Muscle layer of colon (tissue), 2 donors: ENCODE results near the gene NOSTRIN.

Source experiments
- H3K27ac ChIP-seq: one replicate; pipeline ENCODE4 v1.7.0; 2013; ENCODE audit warnings: low read depth, mild to moderate bottlenecking, low read length, moderate library complexity
- H3K27me3 ChIP-seq, 2 donors: one replicate each; pipeline ENCODE4 v1.7.0; 2013; ENCODE audit warnings: low read length in 2 of 2, mild to moderate bottlenecking in 2 of 2; ENCODE audit not compliant: insufficient read depth in 2 of 2, control insufficient read depth in 1 of 2
- H3K36me3 ChIP-seq: one replicate; pipeline ENCODE4 v1.7.0; 2013; ENCODE audit warnings: mild to moderate bottlenecking, low read length; ENCODE audit not compliant: insufficient read depth
- H3K4me1 ChIP-seq: one replicate; pipeline ENCODE4 v1.7.0; 2013; ENCODE audit warnings: mild to moderate bottlenecking, low read length; ENCODE audit not compliant: insufficient read depth
- H3K4me3 ChIP-seq, 2 donors: one replicate each; pipeline ENCODE4 v1.7.0; 2013; ENCODE audit warnings: low read length in 2 of 2, low read depth in 1 of 2, mild to moderate bottlenecking in 1 of 2, moderate library complexity in 1 of 2
- H3K9ac ChIP-seq: one replicate; pipeline ENCODE4 v1.7.0; 2013; ENCODE audit warnings: low read length
- H3K9me3 ChIP-seq: one replicate; pipeline ENCODE4 v1.7.0; 2013; ENCODE audit warnings: mild to moderate bottlenecking, low read length
- donor health status: abdominal sarcoma.
- donor health status: Adenocarcinoma of cecum.

NOSTRIN gene

DNA sequence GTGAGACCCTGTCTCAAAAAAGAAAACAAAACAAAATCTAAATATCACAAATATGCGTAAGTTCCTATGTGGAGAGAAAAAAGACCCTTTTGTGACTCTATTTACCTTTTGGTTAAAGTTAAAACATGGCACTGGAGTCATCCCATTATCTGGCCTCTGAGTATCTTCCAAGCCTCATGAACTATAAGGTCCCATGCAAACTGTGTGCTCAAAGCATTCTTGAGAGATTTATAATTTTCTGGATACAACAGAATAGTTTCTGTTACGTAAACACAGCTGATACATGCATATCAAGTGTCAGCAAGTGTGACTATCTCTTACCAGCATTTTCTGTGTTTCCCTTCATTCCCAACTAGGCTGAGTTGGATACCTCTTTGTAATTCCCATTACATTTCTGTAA lies 8.8 kb upstream of the NOSTRIN start:
- Histone ChIP-seq H3K27me3 (no peaks in the 10 kb centered on the region), H3K36me3 (no peaks in the 10 kb centered on the region), H3K9ac (no peak overlapping the region), H3K4me1 (no peaks in the 10 kb centered on the region), H3K4me3 (no peak overlapping the region), H3K27ac (no peak overlapping the region), H3K9me3 (no peaks in the 10 kb centered on the region)

DNA sequence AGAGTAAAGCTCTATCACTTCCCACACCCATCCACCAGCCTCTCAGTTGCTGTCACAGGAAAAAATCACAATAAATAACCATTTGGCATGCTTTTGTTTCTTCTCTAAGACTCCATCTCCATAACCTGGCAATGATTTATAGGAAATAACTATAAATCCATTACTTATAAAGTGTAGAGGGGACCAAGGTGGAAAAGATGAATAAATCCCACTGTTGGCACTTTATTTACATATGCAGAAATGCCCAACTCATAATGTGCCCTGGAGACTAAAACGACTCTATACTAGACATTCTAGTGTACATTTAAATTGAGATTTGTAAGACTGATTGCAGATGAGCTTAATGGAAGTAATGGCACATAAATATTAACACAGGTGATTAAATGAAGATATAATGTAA lies 7.5 kb upstream of the NOSTRIN start:
- Histone ChIP-seq H3K36me3 (no peaks in the 10 kb centered on the region), H3K27ac (no peak overlapping the region), H3K9ac (no peak overlapping the region), H3K4me3 (no peak overlapping the region), H3K27me3 (no peaks in the 10 kb centered on the region), H3K9me3 (no peaks in the 10 kb centered on the region), H3K4me1 (no peaks in the 10 kb centered on the region)

DNA sequence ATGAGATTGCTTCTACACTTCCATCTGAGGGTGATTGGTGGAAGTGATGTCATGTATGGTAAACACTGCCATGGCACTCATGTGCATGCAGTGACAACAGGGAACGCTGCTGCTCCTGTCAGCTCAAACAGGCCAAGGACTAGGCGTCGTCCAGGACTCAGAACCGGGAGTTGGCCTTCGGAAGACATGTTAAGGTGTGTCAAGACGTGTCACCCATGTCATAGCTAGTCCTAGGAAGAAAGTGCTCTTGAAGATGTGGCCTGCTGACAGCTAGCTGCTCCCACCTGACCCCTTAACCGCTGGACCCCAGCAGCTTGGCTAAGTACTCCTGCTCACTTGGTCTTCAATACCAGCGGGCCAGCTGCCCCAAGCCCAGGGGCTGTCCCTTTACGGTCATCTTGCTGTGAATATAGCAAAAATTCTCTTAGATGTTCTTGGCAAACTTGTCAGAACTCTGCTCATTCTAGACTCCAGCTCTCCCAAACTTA lies 6.3 kb upstream of the NOSTRIN start:
- no peak overlapping the region for H3K9ac ChIP-seq
- no peaks in the 10 kb centered on the region for H3K4me1 ChIP-seq
- H3K27ac ChIP-seq: no peak overlapping the region

DNA sequence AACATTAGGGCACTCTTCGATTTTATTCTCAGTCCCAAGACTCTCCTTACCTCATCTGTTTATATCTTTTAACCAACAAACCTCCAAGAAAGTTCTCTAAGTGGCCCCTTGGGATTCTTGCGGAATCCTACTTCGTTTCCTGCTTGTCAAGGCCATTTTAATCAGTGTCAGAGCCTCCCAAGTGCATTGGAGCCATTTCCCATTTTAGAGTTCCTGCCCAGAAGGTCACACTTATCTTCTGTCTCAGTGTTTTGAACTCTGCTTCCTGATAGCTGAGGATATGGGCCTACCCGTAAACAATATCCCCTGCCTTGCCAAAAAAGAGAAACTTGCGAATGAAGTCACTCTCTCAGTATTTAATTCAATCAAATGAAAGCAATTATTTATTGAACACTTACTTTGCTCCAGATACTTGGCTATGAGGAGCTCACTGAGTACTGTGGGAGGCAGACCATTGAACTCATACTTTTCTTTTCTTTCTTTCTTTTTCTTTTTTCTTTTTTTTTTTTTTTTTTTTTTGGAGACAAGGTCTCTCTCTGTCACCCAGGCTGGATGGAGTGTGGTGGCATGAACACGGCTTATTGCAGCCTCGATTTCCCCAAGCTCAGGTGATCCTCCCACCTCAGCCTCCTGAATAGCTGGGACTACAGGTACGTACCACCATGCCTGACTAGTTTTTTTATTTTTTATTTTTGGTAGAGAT lies 5.7 kb upstream of the NOSTRIN start:
- Histone ChIP-seq H3K9me3 (no peaks in the 10 kb centered on the region), H3K36me3 (no peaks in the 10 kb centered on the region), H3K4me1 (no peaks in the 10 kb centered on the region), H3K9ac (no peak overlapping the region), H3K27ac (no peak overlapping the region), H3K4me3 (no peak overlapping the region), H3K27me3 (no peaks in the 10 kb centered on the region)

More for the DNA sequence above, 6.3 kb upstream of the NOSTRIN start:
- no peaks in the 10 kb centered on the region for H3K9me3 ChIP-seq
- H3K36me3 ChIP-seq: no peaks in the 10 kb centered on the region
- H3K27me3 ChIP-seq: no peaks in the 10 kb centered on the region
- H3K4me3 ChIP-seq: no peak overlapping the region

DNA sequence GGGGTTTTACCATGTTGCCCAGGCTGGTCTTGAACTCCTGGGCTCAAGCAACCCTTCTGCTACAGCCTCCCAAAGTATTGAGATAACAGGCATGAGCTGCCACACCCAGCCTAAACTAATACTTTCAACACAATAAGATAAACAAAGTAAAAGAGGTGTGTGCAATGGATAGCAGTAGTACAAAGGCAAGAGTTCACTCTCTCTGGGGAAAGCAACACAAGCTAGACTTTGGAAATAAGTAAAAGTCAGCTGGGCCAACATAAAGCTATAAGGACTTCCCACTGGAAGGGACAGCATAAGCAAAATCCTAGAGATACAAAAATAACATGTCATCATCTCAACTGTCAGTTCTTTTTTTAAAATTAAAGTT lies 5.2 kb upstream of the NOSTRIN start:
- H3K4me1 ChIP-seq: no peaks in the 10 kb centered on the region
- no peaks in the 10 kb centered on the region for H3K9me3 ChIP-seq
- H3K27ac ChIP-seq: no peak overlapping the region
- H3K9ac ChIP-seq: no peak overlapping the region
- H3K36me3 ChIP-seq: no peaks in the 10 kb centered on the region
- no peaks in the 10 kb centered on the region for H3K27me3 ChIP-seq
- no peak overlapping the region for H3K4me3 ChIP-seq

DNA sequence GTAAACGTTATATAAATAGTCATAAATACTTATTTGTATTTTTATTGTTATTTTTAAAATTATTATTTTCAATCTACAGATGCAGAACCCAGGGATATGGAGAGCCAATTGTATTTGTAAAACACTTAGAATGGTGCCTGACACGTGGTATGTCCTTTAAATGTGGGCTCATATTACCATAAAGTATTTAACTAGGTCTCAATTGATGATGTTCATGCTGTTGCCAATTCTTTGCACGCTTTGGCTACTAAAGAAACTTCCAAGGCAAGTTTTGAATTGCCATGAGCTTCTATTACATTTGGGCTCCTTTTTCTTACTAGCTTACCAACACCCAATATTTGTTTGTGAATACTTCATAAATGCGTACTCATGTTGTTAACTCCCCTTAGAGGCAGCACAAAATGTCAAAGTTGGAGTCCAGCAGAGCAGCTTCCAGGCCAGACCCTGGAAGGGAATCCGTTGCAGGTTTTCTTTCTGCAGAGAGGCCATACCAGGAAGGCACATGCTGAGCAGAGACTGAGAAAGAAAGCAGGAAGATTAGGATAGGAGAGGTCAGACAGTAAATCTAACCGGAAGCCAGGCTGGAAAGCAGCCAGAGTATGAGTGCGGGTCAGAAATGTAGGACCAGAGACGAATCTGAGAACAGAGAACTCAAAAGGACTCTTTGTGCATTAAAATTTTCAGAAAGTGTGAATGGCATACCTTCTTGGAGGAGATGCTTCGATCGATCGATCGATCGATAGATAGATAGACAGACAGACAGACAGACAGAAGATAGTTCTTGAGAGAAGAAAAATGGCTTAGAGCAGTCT lies 4.2 kb upstream of the NOSTRIN start:
- Histone ChIP-seq H3K36me3 (no peaks in the 10 kb centered on the region), H3K4me1 (no peaks in the 10 kb centered on the region), H3K4me3 (no peak overlapping the region), H3K27ac (no peak overlapping the region), H3K27me3 (no peaks in the 10 kb centered on the region), H3K9me3 (no peaks in the 10 kb centered on the region), H3K9ac (no peak overlapping the region)

DNA sequence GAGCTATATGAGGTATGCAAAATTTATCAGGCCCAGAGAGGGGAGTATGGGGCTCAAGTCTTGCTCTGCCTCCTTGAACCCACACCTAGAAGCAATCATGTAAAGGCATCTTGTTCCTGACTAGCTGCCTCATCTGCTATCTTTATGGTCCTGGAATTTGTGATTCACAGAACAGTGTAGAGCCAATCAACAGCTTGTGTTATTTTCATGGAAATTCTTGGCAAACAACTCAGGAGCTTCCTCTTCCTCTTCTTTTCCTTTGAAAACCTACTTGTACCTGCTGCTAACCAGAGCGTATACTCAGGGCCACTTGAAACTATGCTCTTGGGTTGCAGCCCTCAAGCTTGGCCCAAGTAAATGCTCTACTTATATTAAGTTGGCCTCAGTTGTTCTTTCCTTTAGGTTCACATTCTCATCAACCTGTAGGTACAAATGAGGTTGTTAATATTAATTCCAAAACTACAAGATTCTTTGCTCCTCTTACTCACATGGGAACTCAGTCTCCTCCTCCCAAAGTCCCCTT lies 3.5 kb upstream of the NOSTRIN start:
- Histone ChIP-seq H3K9ac (no peak overlapping the region), H3K36me3 (no peaks in the 10 kb centered on the region), H3K9me3 (no peaks in the 10 kb centered on the region), H3K4me3 (no peak overlapping the region), H3K27ac (no peak overlapping the region), H3K4me1 (no peaks in the 10 kb centered on the region), H3K27me3 (no peaks in the 10 kb centered on the region)

DNA sequence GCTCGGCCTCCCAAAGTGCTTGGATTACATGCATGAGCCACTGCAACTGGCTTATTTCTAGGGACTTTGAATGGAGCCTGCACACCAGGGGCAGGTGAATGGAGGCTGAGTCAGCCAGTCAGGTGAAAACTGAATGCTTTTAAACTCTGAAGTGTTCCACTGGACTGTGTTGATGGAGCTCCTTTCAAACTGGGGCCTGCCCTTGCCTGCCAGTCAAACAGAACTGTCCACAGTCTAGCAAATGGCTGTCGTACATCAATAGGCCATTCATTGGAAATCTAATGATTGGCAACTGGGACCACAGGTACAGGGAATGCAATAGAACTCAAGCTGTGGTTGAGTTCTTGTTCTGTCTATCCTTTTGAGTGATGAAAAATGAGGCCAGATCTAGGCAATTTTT lies 966 bp upstream of the NOSTRIN start:
- Histone ChIP-seq H3K36me3 (no peaks in the 10 kb centered on the region), H3K9ac (no peak overlapping the region), H3K27me3 (no peaks in the 10 kb centered on the region), H3K4me3 (no peak overlapping the region), H3K4me1 (no peaks in the 10 kb centered on the region), H3K9me3 (no peaks in the 10 kb centered on the region), H3K27ac (no peak overlapping the region)

DNA sequence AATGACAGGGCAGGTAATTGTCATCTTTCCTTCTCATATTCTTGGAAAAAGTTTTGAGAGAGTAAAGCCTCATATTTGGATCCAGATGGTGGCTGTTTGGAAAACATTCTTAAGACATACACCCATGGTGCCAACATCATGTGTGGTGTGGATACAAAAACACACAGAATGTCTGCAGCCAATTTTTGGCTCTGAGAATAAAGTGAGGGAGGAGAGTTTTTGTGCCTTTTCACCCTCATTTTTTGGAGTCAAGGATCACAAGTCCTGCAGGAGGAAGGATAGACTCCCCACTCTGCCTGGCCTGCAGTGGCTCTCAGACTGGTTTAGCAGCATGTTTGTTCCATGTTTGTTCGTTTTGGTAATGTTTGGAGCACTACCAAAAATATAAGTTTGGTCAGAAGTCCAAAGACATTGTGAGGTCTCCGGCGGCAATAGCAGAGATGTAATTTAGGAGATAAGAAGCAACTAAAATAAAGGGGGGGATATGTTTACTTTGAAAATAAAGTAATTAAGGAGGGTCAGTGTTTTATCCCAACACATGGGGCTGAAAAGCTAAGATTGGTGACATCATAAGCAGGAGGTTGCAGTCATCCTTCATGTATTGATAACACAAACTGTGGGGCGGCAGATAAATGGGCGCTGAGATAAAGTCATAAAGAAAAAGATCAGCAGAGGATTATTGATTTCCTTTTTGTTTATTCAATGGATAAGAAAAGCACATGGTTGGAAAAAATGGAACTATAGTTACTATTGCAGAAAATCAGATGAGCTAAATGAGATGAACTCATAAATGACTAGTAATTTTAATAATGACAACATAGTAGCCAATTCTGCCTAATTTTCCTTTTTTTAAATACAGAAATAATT lies 655 bp downstream of the NOSTRIN start:
- H3K4me1 ChIP-seq: no peaks in the 10 kb centered on the region
- H3K9me3 ChIP-seq: no peaks in the 10 kb centered on the region
- H3K9ac ChIP-seq: no peak overlapping the region
- no peaks in the 10 kb centered on the region for H3K27me3 ChIP-seq
- no peak overlapping the region for H3K4me3 ChIP-seq
- H3K36me3 ChIP-seq: no peaks in the 10 kb centered on the region
- H3K27ac ChIP-seq: no peak overlapping the region

DNA sequence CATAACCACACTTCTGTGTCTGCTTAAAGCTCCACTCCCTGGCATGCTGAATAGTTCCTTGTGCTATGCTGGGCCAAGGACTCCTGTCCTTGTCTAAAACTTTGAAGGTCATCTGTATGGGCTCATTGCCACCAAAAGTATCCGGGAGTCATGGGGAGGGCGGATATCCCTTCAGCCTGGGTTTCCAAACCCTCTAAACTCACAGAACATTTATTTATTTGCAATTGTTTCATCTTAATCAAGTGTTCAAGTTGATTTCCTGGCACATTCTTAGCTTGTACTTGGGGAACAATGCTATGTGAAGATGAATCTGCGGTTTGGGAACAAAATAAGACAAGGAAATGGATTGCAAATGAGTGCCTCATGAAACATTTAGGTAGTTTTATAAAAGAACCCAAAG lies 1.8 kb downstream of the NOSTRIN start:
- Histone ChIP-seq H3K36me3 (no peaks in the 10 kb centered on the region), H3K9me3 (no peaks in the 10 kb centered on the region), H3K9ac (no peak overlapping the region), H3K27ac (no peak overlapping the region), H3K27me3 (no peaks in the 10 kb centered on the region), H3K4me3 (no peak overlapping the region), H3K4me1 (no peaks in the 10 kb centered on the region)

DNA sequence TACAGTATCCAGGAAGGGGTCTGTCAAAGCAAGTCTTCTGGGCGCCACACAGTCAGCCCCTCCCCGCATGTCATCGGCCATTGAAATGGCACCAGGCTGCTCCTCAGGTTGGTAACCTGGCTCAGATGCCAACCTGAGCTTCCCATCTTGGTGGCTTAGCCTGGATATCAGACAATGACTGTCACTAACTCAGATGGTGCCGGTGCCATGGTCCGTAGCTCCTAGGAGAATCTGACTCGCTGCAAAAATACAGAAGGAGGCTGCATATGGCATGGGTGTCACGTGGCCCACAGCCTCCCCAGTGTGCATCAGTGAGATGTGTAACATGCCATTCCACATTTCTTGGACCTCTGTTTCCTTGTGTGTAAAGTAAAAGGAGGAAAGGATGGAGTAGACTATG lies 3.2 kb downstream of the NOSTRIN start:
- Histone ChIP-seq H3K9ac (no peak overlapping the region), H3K27ac (no peak overlapping the region), H3K4me3 (no peak overlapping the region), H3K4me1 (no peaks in the 10 kb centered on the region), H3K36me3 (no peaks in the 10 kb centered on the region), H3K27me3 (no peaks in the 10 kb centered on the region), H3K9me3 (no peaks in the 10 kb centered on the region)
